Measurements from ENCODE around the gene UBE2D1.
"Not testable (repeated sequence)": the region's sequence is repeated elsewhere in the genome, so short reads cannot be mapped to it uniquely, and the experiment has no call there.

The UBE2D1 gene

DNA sequence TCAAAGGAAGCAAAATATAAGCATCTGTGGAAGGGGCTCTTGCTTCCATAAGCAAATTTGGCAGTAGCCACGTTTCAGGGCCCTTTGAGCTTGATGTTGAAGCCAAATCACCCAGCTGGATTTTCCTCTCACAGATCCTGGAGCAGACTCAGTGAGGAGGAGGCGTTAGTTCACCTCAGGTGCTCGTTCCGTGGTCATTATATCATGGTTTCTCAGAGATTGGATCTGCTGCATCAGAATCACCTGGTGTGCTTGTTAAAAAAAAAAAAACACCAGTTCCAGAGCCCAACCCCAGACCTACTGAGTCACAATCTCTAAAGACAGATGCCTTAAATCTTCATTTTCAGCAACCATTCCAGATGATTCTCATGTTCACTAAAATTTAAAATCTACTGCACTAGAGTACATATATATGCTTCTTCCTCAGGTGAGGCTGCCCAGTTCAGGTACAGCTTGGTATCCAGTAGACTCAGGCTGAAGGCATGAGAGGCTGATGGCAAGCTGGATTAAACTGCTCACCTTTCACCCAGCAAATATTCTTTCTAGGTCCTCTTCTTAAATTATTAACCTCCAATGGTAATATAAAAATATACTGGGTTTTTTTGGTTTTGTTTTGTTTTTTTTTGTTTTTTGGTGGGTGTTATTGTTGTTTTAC, 75.3 kb downstream of the UBE2D1 start:
- Histone ChIP-seq H3K4me3 (ENCODE audit: low read depth, low read length) (no peak overlapping the region), H3K36me3 (replicated peaks) (no peaks in the 10 kb centered on the region), H3K27me3 (replicated peaks) (no peaks in the 10 kb centered on the region), H3K27ac (no peak overlapping the region)
- no peak for DNase-seq
- in situ Hi-C loops (cut with HindIII; ENCODE audit: low pct_ligation_motif_present, low sequenced_read_pairs), result no loop called here
- TF ChIP-seq, protein P1, sequence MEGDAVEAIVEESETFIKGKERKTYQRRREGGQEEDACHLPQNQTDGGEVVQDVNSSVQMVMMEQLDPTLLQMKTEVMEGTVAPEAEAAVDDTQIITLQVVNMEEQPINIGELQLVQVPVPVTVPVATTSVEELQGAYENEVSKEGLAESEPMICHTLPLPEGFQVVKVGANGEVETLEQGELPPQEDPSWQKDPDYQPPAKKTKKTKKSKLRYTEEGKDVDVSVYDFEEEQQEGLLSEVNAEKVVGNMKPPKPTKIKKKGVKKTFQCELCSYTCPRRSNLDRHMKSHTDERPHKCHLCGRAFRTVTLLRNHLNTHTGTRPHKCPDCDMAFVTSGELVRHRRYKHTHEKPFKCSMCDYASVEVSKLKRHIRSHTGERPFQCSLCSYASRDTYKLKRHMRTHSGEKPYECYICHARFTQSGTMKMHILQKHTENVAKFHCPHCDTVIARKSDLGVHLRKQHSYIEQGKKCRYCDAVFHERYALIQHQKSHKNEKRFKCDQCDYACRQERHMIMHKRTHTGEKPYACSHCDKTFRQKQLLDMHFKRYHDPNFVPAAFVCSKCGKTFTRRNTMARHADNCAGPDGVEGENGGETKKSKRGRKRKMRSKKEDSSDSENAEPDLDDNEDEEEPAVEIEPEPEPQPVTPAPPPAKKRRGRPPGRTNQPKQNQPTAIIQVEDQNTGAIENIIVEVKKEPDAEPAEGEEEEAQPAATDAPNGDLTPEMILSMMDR (IDR thresholded peaks at IDR 0.05; ENCODE audit: low read depth, low read length, missing control alignments), result no peak

DNA sequence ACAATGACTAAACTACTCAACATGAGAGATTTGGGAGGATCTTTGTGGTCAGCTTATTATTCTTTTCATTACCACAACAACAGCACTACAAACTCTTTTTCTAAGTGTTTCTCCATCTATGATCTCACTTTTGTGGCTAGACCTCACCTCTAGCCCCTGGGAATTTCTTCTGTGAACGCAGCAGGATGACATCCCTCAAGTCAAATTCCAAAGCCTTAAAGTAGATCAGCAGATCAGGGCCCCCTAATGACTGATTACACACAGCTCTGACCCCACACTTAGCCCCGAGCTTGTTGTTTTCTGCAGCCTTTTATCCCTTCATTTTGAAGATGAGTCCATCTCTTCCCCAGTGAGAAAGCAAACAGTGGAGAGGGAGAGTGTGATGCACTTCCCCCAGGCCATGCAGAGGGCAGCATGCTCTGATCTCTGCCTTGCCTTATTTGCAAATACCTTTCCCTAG, 77.7 kb downstream of the UBE2D1 start:
- H3K4me3 ChIP-seq (ENCODE audit: low read depth, low read length), result no peak overlapping the region
- H3K36me3 ChIP-seq (replicated peaks), result no peaks in the 10 kb centered on the region
- in situ Hi-C loops (cut with HindIII; ENCODE audit: low pct_ligation_motif_present, low sequenced_read_pairs), result no loop called here
- H3K27ac ChIP-seq, result peak overlapping the region; percentile 62
- peak; percentile 92 for DNase-seq
- H3K27me3 ChIP-seq (replicated peaks), result no peaks in the 10 kb centered on the region
- TF ChIP-seq, protein P1 (IDR thresholded peaks at IDR 0.05; ENCODE audit: low read depth, low read length, missing control alignments), result peak; percentile 30

DNA sequence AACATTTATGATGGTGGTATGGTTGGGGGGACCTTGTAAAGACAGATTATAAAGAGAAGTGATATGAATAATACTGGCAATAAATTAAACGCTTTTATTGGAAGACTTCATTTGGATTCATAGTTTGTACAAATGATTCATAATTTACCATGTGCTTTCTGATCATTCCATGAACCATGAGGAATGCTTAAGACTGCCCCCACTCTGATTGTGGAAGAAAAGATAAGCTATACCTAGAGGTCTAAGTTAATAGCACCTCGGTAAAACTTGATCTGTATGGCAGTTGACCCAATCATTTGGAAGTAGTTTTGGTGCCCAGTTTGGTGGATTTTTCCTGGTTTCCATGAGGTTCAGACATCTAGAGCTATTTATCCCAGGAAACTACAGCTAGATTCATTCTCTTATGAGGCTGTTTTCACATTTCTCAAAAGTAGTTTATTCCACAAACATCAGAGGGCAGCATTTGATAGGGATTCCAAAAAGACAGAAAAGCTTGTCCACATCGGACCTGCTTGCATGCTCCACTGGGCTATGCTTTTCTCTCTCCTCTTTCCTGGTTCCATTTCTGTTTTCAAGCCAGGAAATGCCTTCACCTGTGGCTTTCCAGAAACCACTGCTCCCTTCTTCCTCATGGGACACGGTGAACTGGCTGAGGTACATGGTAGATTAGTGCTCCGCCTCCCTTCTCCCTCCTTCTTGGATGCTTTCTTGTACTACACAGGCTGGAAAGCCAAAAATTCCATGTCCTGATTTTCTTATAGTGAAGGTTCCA, 79.7 kb downstream of the UBE2D1 start:
- TF ChIP-seq, protein P1 (IDR thresholded peaks at IDR 0.05; ENCODE audit: low read depth, low read length, missing control alignments), result peak; percentile 51
- in situ Hi-C loops (cut with HindIII; ENCODE audit: low pct_ligation_motif_present, low sequenced_read_pairs), result no loop called here
- peak; percentile 71 for DNase-seq
- H3K4me3 ChIP-seq (ENCODE audit: low read depth, low read length), result no peak overlapping the region
- H3K36me3 ChIP-seq (replicated peaks), result no peaks in the 10 kb centered on the region
- peak overlapping the region; percentile 15 for H3K27ac ChIP-seq
- no peaks in the 10 kb centered on the region for H3K27me3 ChIP-seq (replicated peaks)

DNA sequence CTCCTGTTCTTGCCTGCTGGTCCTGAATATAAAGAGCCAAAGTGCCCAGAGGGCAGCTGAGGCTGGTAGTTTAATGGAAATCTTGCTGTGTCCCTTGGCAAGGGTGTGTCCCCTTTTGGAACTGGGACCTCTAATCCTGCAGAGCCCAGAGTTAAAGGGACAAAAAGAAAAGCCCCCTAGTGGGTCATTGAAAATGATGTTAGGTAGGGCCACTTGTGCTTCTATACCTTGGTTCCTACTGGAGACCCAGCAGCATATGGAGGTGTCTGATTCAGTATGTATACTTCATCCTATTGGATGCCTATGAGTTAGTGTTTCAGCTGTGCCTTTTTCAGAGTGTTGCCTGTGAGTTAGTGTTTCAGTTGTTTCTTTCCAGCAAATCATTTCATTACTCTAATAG, 81.0 kb downstream of the UBE2D1 start:
- Histone ChIP-seq H3K27ac (no peak overlapping the region), H3K4me3 (ENCODE audit: low read depth, low read length) (no peak overlapping the region), H3K36me3 (replicated peaks) (no peaks in the 10 kb centered on the region), H3K27me3 (replicated peaks) (no peaks in the 10 kb centered on the region)
- DNase-seq, result no peak
- in situ Hi-C loops (cut with HindIII; ENCODE audit: low pct_ligation_motif_present, low sequenced_read_pairs), result no loop called here
- TF ChIP-seq, protein P1 (IDR thresholded peaks at IDR 0.05; ENCODE audit: low read depth, low read length, missing control alignments), result peak; percentile 4

DNA sequence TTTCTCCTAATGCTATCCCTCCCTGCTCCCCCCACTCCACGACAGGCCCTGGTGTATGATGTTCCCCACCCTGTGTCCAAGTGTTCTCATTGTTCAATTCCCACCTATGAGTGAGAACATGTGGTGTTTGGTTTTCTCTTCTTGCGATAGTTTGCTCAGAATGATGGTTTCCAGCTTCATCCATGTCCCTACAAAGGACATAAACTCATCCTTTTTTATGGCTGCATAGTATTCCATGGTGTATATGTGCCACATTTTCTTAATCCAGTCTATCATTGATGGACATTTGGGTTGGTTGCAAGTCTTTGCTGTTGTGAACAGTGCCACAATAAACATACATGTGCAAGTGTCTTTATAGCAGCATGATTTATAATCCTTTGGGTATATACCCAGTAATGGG, 83.1 kb downstream of the UBE2D1 start:
- in situ Hi-C loops (cut with HindIII; ENCODE audit: low pct_ligation_motif_present, low sequenced_read_pairs); H3K36me3 ChIP-seq (replicated peaks): not testable (repeated sequence)

More for the DNA sequence above, 83.1 kb downstream of the UBE2D1 start:
- DNase-seq; H3K27me3 ChIP-seq (replicated peaks); H3K4me3 ChIP-seq (ENCODE audit: low read depth, low read length); H3K27ac ChIP-seq: not testable (repeated sequence)

All from brain microvascular endothelial cell (primary cell).